H54 (cell line): ENCODE data around the gene DSG3.

Source experiments
- DNase-seq: peaks from one replicate; pipeline ENCODE4 v3.0.0; 2011; ENCODE audit warnings: low spot score, mixed read lengths; ENCODE audit not compliant: insufficient read length
- FAIRE-seq: peaks from 3 replicates; lab custom pipeline; 2011; peaks lifted over from hg19 to GRCh38; lab: Jason Lieb, UNC
- POLR2A ChIP-seq: IDR thresholded peaks from 2 replicates; pipeline ENCODE4 v1.6.1; 2011; ENCODE audit warnings: low read depth, mild to moderate bottlenecking, low read length

Gene DSG3

GRCh38 chr18:31446854-31447253, 687 bp upstream of the DSG3 start:
- DNase-seq (no peak), FAIRE-seq (no peak)
- no peak for TF ChIP-seq POLR2A

GRCh38 chr18:31450409-31450808, 2.9 kb downstream of the DSG3 start:
- FAIRE-seq (no peak), DNase-seq (no peak)
- TF ChIP-seq POLR2A = no peak

- DNase-seq (no peak), FAIRE-seq (no peak)
- TF ChIP-seq POLR2A = no peak
These were observed 4.1 kb downstream of the DSG3 start for GRCh38 chr18:31451625-31452024.

GRCh38 chr18:31454066-31454708, 6.6 kb downstream of the DSG3 start:
- no peak for TF ChIP-seq POLR2A
- DNase-seq (peak; percentile 37), FAIRE-seq (peak; percentile 78)

- FAIRE-seq = no peak
- TF ChIP-seq POLR2A = no peak
- DNase-seq = no peak
These were observed 22.1 kb downstream of the DSG3 start for GRCh38 chr18:31469629-31470028.

- FAIRE-seq (no peak), DNase-seq (no peak)
- TF ChIP-seq POLR2A = no peak
These were observed 31.1 kb downstream of the DSG3 start for GRCh38 chr18:31478688-31479087.

- no peak for FAIRE-seq
- DNase-seq = no peak
- no peak for TF ChIP-seq POLR2A
These were observed 34.5 kb downstream of the DSG3 start for GRCh38 chr18:31482051-31482450.

GRCh38 chr18:31483396-31483795, 35.9 kb downstream of the DSG3 start:
- no peak for FAIRE-seq
- TF ChIP-seq POLR2A = no peak
- DNase-seq = no peak

- FAIRE-seq (no peak), DNase-seq (no peak)
- no peak for TF ChIP-seq POLR2A
These were observed 36.9 kb downstream of the DSG3 start for GRCh38 chr18:31484461-31484860.

GRCh38 chr18:31486165-31486564, 38.6 kb downstream of the DSG3 start:
- TF ChIP-seq POLR2A = no peak
- no peak for FAIRE-seq
- no peak for DNase-seq

GRCh38 chr18:31487246-31488015, 39.9 kb downstream of the DSG3 start:
- no peak for TF ChIP-seq POLR2A
- DNase-seq (peak; percentile 56), FAIRE-seq (peak; percentile 97)

- DNase-seq (no peak), FAIRE-seq (no peak)
- no peak for TF ChIP-seq POLR2A
These were observed 41.8 kb downstream of the DSG3 start for GRCh38 chr18:31489311-31489710.

- DNase-seq (no peak), FAIRE-seq (no peak)
- no peak for TF ChIP-seq POLR2A
These were observed 42.8 kb downstream of the DSG3 start for GRCh38 chr18:31490387-31490786.

GRCh38 chr18:31490833-31491232, 43.3 kb downstream of the DSG3 start:
- FAIRE-seq = no peak
- TF ChIP-seq POLR2A = no peak
- DNase-seq = no peak

- no peak for TF ChIP-seq POLR2A
- FAIRE-seq = no peak
These were observed 44.0 kb downstream of the DSG3 start for GRCh38 chr18:31491586-31491985.

More at GRCh38 chr18:31491586-31491985, 44.0 kb downstream of the DSG3 start:
- DNase-seq = no peak
